GM10847 (cell line): ENCODE data around the gene CENPB.
A peak's percentile ranks its signal among the peaks of the same experiment; 100 is the strongest.

Source experiments
- POLR2A ChIP-seq: IDR thresholded peaks from 2 replicates; pipeline ENCODE4 v1.6.1; 2011; ENCODE audit not compliant: insufficient read length; ENCODE audit errors: extremely low read depth

CENPB gene, protein sequence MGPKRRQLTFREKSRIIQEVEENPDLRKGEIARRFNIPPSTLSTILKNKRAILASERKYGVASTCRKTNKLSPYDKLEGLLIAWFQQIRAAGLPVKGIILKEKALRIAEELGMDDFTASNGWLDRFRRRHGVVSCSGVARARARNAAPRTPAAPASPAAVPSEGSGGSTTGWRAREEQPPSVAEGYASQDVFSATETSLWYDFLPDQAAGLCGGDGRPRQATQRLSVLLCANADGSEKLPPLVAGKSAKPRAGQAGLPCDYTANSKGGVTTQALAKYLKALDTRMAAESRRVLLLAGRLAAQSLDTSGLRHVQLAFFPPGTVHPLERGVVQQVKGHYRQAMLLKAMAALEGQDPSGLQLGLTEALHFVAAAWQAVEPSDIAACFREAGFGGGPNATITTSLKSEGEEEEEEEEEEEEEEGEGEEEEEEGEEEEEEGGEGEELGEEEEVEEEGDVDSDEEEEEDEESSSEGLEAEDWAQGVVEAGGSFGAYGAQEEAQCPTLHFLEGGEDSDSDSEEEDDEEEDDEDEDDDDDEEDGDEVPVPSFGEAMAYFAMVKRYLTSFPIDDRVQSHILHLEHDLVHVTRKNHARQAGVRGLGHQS

DNA sequence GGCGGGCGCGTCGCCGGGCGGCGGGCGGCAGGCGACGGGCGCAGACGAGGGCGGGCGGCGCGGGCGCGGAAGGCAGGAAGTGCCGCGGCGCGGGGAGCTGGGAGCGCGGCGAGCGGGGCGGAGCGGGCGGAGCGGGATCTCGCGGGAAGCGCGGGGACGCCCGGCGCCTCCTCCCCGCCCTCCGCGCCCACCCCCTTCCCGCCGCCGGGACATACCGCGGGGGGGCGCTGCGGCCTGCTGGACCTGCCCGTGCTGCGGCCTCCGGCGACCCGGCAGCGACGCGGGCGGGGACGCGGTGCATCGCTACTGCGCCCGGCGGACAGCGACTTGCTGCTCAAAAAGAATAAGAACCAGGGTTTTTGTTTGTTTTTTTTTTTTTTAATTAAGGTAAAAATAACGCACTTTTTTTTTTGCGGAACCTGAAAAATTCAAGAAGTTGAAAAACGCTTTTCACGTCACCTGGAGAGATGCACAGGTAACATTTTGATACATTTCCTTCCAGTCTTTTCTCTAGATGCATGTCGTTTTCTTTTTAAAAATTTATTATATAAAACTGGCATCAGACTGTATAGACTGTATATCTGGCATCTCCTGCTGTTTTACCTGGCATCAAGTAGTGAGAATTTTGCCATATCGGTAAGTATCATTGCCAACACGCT is at the start of gene CENPB:
Gene CENPB, minus strand, starts transcription at position 76 of the 659 bp plus-strand sequence. CDS start 257 bp downstream, outside the sequence.
- peak; percentile 61 for TF ChIP-seq POLR2A

GRCh38 chr20:3836132-3836531 is 49.6 kb upstream of the CENPB start:
- TF ChIP-seq POLR2A = no peak

- TF ChIP-seq POLR2A = no peak
These were observed 42.3 kb upstream of the CENPB start for GRCh38 chr20:3828798-3829197.

- TF ChIP-seq POLR2A = no peak
These were observed 39.9 kb upstream of the CENPB start for GRCh38 chr20:3826420-3826819.

GRCh38 chr20:3825526-3825925 is 39.0 kb upstream of the CENPB start:
- TF ChIP-seq POLR2A = no peak

- TF ChIP-seq POLR2A = no peak
These were observed 37.3 kb upstream of the CENPB start for GRCh38 chr20:3823881-3824280.

DNA sequence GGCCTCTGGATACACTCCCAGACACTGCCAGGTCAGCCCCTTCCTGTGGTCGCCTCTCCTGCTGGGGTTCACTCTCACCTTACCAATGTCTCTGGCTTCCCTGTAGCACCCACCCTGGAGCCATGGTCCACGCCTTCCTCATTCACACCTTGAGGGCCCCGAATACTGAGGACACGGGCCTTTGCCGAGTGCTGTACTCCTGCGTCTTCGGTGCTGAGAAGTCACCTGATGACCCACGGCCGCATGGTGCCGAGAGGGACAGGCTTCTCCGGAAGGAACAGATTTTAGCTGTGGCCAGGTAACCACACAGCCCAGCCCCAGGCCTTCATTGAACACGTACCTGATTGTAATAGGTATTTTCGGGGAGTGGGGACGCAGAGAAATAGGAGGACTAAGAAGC is 35.5 kb upstream of the CENPB start:
- TF ChIP-seq POLR2A = no peak

DNA sequence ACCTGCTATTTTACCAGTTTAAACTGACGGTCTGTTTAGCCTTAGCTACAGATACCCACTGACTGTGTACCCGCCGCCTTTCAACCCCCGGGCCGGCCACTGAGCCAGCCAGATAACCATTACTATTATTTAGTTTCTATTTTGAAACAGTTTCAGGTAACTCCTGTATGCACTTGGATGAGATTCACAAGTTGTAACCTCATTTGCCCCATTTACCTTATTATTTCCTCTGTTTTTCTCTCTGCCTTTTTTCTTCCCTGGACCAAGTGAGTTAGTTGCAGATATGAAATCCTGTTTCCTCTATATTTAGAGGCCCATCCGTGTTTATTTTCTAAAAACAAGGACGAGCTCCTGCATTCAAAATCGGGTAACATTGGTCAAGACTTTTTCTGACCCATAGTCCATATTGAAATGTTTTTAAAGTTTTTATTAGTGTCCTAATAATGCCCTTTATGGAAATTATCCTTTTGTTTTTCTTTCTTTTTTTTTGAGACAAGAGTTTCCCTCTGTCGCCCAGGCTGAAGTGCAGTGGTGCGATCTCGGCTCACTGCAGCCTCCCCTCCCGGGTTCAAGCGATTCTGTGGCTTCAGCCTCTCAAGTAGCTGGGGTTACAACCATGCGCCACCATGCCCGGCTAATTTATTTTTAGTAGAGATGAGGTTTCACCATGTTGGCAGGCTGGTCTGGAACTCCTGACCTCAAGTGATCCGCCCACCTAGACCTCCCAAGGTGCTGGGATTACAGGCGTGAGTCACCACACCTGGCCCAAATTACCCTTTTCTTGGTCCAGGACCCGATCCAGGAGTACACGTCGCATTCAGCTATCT is 34.6 kb upstream of the CENPB start:
- no peak for TF ChIP-seq POLR2A

GRCh38 chr20:3820048-3820900 is 33.7 kb upstream of the CENPB start, which contains the start of gene AP5S1:
AP5S1 (plus strand) TSS chr20:3820547; CDS start chr20:3822118, 1,571 bp downstream.
- peak; percentile 89 for TF ChIP-seq POLR2A

DNA sequence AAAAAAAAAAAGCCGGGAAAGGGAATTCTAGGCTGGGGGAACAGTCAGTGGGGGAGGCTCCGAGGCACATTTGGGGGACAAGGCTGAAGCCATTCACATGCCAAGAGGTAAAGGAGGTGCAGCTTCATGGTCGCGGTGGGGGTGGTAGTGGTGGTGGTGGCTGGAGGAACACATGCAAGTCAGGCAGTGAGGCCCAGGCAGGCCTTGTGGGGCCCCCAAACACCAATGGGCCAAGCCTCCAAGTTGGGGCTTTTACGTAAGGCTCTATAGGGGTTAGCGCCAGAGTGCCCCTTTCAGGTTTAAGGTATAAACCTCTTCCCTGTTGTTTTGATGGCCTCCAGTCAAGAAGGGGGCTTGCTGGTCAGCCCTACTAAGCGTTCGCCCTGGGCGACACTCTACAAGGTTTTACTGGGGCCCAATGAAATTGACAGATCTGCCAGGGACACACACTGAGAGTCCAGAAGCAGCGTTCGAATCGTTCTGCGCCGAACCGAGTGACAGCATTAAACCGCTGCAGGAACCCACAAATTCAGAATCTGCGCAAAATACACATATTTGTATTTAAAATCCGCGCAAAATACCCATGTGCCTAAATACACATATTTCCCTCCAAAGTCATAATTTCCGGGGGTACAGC is 33.0 kb upstream of the CENPB start:
- no peak for TF ChIP-seq POLR2A

- no peak for TF ChIP-seq POLR2A
These were observed 31.9 kb upstream of the CENPB start for GRCh38 chr20:3818155-3819151.

DNA sequence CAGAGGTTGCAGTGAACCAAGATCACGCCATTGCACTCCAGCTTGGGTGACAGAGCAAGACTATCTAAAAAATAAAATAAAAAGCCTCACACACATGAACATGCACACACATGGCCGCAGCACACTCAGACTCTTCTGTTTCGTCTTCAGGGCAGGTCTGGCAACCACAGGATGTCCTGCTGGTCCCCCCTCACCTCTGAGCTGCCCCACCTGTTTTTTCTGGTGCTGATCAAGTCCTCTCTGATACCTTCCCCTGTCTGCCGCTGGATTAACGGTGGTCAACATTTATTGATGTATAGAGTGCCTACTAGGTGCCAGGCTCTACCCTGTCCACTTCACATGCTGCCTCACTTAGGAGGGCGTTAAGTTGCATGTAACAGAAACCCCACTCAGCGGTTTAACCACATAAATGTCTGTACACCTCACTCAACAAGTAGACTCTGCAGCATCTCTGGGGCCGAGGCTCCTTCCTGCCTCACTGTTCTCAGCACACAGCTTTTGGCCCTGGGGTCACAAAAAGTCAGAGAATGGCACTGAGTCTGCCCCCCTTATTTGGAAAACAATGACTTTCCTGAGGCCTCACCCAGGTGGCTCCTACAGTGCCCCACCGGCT is 29.3 kb upstream of the CENPB start:
- TF ChIP-seq POLR2A = no peak

DNA sequence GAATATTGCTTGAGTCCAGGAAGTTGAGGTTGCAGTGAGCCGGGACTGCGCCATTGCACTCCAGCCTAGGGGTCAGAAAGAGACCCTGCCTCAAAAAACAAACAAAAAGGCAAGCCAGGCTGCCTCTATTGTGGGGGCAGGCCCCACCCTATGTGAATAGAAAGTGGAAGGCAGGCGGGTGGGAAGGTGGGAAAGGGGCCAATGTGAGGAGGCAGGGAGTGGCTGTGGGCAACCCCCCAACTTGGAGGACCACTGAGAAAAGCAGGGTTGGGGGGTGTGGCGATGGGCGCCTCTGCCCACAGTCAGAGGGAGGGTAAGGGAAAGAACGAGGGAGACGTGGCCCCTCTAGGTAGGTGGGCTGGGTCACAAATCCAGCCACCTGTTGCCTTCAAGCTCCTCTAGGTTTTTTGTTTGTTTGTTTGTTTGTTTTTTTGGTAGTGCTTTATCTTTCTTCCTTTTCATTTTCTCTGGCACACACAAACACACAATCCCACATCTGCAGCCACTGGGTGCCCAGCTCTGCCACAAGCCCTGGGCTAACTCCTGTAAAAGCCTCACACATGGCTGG is 28.5 kb upstream of the CENPB start:
- TF ChIP-seq POLR2A = no peak
